Breast epithelium (tissue), 3 donors: Measurements from ENCODE around the gene KCNMB1.

Experiments used
- CTCF ChIP-seq, 3 donors: fragments of 450-650 bp; IDR thresholded peaks; one replicate each; pipeline ENCODE4 v1.5.1; 2016 to 2017; ENCODE audit warnings: antibody characterized with exemption in 3 of 3, mild to moderate bottlenecking in 3 of 3, moderate library complexity in 3 of 3
- POLR2A ChIP-seq: fragments of 450-650 bp; IDR thresholded peaks from one replicate; pipeline ENCODE4 v1.6.1; 2016; ENCODE audit warnings: antibody characterized with exemption, mild to moderate bottlenecking, moderate library complexity

- TF ChIP-seq CTCF (IDR thresholded peaks at IDR 0.05): no peak
- TF ChIP-seq POLR2A: no peak
Observed at GRCh38 chr5:170411100-170411499, 21.9 kb upstream of the KCNMB1 start.
